Fibroblast of skin of right quadriceps (primary cell): ENCODE results near the gene ANP32B.

Source experiments
- DNase-seq: peaks from one replicate; pipeline ENCODE4 v3.0.0-alpha.2; 2013

The ANP32B gene

GRCh38 chr9:98034593-98035546 is 51.7 kb downstream of the ANP32B start:
- peak; percentile 62 for DNase-seq

DNA sequence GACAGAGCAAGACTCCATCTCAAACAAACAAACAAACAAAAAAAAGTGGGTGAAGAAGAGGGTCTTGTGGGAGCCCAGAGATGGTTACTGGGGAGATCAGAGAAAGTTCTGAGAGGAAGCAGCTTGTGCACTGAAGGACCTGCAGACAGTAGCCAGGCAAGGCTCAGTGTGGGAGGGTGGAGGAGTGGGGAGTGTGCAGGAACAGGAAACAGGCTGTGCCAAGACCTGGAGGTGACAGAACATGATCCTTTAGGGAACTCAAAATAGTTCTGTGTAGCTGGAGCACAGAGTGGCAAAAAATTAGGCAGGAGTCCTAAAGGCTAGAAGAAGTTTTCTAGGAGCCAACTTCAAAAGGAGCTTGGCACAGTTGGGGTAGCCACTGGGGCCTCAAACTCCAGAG is 54.2 kb downstream of the ANP32B start:
- DNase-seq: no peak

DNA sequence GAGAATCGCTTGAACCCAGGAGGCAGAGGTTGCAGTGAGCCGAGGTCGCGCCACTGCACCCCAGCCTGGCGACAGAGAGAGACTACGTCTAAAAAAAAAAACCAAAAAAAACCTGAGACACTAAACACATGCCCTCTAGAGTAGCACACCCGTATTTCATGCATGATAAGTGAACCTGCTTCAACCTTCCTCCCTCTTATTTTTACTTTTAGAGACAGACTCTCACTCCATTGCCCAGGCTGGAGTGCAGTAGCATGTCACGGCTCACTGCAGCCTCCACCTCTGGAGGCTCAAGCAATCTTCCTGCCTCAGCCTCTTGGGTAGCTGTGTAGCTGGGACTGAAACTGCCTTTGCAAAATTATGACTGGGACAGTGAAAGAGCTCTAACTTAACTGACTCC is 55.8 kb downstream of the ANP32B start:
- no peak for DNase-seq

- DNase-seq: no peak
These were observed 56.5 kb downstream of the ANP32B start for GRCh38 chr9:98039607-98040017.

DNA sequence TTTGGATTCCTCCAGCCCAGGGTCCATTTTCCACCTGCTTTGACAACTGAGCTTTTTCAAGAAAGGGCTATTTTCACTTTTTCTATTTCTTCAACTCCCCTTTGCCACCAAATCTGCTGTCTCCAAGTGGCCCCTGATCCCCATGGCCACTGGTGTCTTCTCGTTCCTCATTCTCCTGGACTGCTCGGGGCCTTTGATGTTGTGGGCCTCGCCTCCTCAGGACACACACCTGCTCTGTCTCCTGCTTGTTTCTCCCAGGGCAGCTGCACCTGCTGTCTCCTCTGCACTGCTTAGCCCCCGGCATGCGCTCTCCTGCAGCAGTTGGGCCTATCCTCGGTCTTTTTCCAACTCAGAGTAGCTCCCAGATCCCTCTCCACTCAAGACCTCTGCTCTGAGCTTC is 57.1 kb downstream of the ANP32B start:
- no peak for DNase-seq

DNA sequence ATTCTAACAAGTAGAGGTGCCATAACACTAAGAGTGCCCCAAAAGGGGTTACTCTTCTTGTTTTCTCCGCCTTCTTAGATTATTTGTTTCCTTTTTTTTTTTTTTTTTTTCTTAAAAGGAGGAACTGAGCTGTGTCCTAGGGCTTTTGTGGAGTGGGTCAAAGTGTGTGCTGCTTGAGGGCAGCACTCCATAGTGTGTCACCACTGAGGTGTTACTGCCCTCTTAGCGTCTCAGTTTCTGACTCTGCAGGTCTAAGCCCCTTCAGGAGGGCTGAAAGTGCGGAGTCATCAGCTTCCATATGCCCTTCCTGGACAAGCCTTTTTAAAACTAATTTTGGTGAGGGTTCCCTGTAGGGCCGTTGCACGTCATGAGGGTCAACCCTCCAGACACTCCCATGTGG is 60.8 kb downstream of the ANP32B start:
- DNase-seq: no peak

- no peak for DNase-seq
These were observed 62.4 kb downstream of the ANP32B start for GRCh38 chr9:98045234-98046179.

DNA sequence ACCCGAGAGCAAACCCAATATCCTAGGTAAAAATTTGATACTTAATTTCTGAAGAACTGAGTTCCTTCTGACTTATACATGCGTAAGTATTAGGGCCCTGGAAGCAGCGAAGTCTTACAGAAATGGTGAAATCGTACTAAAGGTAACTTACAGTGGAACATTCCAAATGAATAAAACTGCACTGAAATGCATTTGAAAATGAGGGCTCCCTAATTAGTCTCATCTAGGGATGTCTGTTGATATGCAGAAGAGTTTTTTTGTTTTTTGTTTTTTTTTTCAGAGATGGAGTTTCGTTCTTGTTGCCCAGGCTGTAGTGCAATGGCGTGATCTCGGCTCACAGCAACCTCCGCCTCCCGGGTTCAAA is 63.0 kb downstream of the ANP32B start:
- no peak for DNase-seq

- no peak for DNase-seq
These were observed 63.9 kb downstream of the ANP32B start for GRCh38 chr9:98047002-98047401.

DNA sequence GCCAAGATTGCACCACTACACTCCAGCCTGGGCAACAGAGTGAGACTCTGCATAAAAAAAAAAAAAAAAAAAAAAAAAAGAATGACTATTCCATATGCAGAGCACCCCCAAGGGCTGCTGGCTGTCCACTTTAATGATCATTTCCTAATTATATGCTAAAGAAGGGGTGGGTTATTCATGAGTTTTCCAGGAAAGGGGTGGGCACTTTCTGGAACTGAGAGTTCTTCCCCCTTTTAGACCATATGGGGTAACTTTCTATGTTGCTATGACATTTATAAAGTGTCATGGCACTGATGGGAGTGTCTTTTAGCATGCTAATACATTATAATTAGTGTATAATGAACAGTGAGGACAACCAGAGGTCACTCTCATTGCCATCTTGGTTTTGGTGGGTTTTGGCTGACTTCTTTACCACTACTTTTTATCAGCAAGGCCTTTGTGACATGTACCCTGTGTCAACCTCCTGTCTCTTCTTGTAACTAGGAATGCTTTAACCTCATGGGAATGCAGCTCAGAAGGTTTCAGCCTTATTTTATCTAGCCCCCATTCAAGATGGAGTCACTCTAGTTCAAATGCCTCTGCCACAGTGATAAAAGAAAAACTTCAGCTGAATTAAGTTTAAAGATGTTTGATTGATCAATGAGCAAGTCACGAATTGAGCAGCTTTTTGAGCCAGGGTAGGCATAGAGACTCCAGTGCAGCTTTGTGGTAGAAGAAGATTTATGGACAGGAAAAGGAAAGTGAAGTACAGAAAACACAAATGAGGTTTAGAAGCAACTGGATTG is 66.3 kb downstream of the ANP32B start:
- no peak for DNase-seq

GRCh38 chr9:98050351-98050750 is 67.2 kb downstream of the ANP32B start:
- DNase-seq: no peak

GRCh38 chr9:98054376-98054951 is 71.3 kb downstream of the ANP32B start:
- no peak for DNase-seq

DNA sequence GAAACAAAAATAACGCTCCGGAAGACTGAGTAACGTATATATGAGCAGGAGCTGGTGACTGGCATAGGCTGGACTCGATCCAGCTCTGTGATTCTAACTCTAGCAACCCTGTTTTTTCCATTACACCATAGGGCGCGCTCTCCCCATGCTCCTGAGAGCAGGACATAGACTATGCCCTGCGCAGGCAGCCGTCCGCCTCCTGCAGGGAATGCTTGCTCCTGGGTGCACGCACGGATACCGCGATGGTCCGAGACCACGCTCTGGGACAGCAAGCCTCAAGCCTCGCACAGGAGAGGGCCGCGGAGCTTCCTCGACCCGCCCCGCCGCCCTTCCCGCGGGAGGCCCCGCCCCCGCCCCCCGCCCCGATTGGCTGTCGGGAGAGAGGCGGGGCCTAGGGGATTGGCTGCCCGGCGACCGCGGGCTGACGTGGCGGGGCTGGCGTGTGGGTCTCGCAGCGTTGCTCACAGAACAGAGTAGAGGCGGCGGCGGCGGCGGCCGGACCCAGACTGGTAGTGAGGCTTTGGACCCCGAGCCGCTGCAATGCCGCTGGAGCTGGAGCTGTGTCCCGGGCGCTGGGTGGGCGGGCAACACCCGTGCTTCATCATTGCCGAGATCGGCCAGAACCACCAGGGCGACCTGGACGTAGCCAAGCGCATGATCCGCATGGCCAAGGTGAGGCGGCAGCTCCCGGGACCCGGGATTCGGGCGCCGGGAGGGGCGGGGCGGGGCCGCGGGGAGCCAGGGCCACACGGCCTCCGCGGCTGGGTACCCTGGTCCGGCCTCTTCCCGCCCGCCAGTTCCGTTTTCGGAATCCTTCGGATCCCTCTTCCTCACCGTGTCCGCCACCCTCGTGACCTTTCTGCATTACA is 73.4 kb downstream of the ANP32B start, which contains the start of gene NANS:
Gene NANS (plus strand): TSS at position 464 of the 869 bp plus-strand sequence. CDS start 77 bp downstream, at position 541.
- DNase-seq: peak; percentile 93

- peak; percentile 34 for DNase-seq
These were observed 74.1 kb downstream of the ANP32B start for GRCh38 chr9:98057138-98057799.

- no peak for DNase-seq
These were observed 79.0 kb downstream of the ANP32B start for GRCh38 chr9:98062161-98062560.

- DNase-seq: no peak
These were observed 81.7 kb downstream of the ANP32B start for GRCh38 chr9:98064623-98065392.
